Right ventricle myocardium superior (tissue), 1 donor: Measurements from ENCODE around the gene NTNG2. TPM values are rescaled to one million over a fixed set of nuclear protein-coding genes. Genes with fewer than 3 reads are reported as not detected.

Experiments
- ATAC-seq: fragments of 200-7000 bp; cut with Tn5 transposase; one replicate; pipeline ENCODE4 v1.9.1; 2020; ENCODE audit warnings: mild to moderate bottlenecking; ENCODE audit not compliant: poor library complexity
- DNase-seq: peaks from one replicate; pipeline ENCODE4 v3.0.0-alpha.2; 2020
- intact Hi-C: fragments of 100-400 bp; cut with DNase I; formaldehyde crosslinking; loops from one replicate; pipeline ENCODE4 v1.11.2; 2022
- total RNA-seq: library from RNA; stranded (reverse); fragmentation: NEBNext Ultra II Directional; extraction: Animal tissue kit (Norgen Biotek cat#: 25700); gene quantifications from one replicate; pipeline ENCODE4 v1.2.1, GENCODE V29; 2021
- donor health status: DM: no; HTN: yes; CAD: no; lungs with severe emphysema.

Gene NTNG2
- total RNA-seq, 1 donor from 2014 or later: 1.8 TPM

- no peak for ATAC-seq
- no peak for DNase-seq
- intact Hi-C loops: no loop called here
These were observed 4.7 kb downstream of the NTNG2 start for GRCh38 chr9:132166599-132166998.

- intact Hi-C loops: no loop called here
- DNase-seq: no peak
- ATAC-seq: no peak
These were observed 5.3 kb downstream of the NTNG2 start for GRCh38 chr9:132167192-132167591.

- intact Hi-C loops: no loop called here
- DNase-seq (no peak), ATAC-seq (no peak)
These were observed 6.5 kb downstream of the NTNG2 start for GRCh38 chr9:132168347-132168746.

- no peak for ATAC-seq
- intact Hi-C loops: no loop called here
- no peak for DNase-seq
These were observed 7.0 kb downstream of the NTNG2 start for GRCh38 chr9:132168851-132169250.

- DNase-seq: peak; percentile 67
- intact Hi-C loops: loop anchor here (5.0 kb wide), 1 partner anchor 67 kb away; no protein-coding TSS in a partner anchor
- peak; percentile 69 for ATAC-seq
These were observed 8.0 kb downstream of the NTNG2 start for GRCh38 chr9:132169672-132170392.

- DNase-seq: no peak
- ATAC-seq: no peak
- intact Hi-C loops: loop anchor here (5.0 kb wide), 1 partner anchor 66 kb away; no protein-coding TSS in a partner anchor
These were observed 9.8 kb downstream of the NTNG2 start for GRCh38 chr9:132171702-132172101.

- intact Hi-C loops: loop anchor here (5.0 kb wide), 1 partner anchor 65 kb away; no protein-coding TSS in a partner anchor
- no peak for DNase-seq
These were observed 10.3 kb downstream of the NTNG2 start for GRCh38 chr9:132172185-132172584.

GRCh38 chr9:132175431-132175830, 13.6 kb downstream of the NTNG2 start:
- no peak for ATAC-seq
- intact Hi-C loops: no loop called here
- no peak for DNase-seq

More at GRCh38 chr9:132172185-132172584, 10.3 kb downstream of the NTNG2 start:
- ATAC-seq: no peak

GRCh38 chr9:132176338-132176737, 14.5 kb downstream of the NTNG2 start:
- intact Hi-C loops: no loop called here
- ATAC-seq (no peak), DNase-seq (no peak)

- intact Hi-C loops: no loop called here
- ATAC-seq: peak; percentile 82
- DNase-seq: peak; percentile 56
These were observed 20.0 kb downstream of the NTNG2 start for GRCh38 chr9:132181796-132182313.

- DNase-seq: no peak
These were observed 20.6 kb downstream of the NTNG2 start for GRCh38 chr9:132182314-132183091.

GRCh38 chr9:132183134-132183533, 21.3 kb downstream of the NTNG2 start:
- intact Hi-C loops: no loop called here
- ATAC-seq: no peak

More at GRCh38 chr9:132182314-132183091, 20.6 kb downstream of the NTNG2 start:
- intact Hi-C loops: no loop called here
- ATAC-seq: peak; percentile 76

GRCh38 chr9:132183715-132184114, 21.9 kb downstream of the NTNG2 start:
- DNase-seq (no peak), ATAC-seq (no peak)
- intact Hi-C loops: no loop called here

More at GRCh38 chr9:132183134-132183533, 21.3 kb downstream of the NTNG2 start:
- no peak for DNase-seq

- intact Hi-C loops: no loop called here
- ATAC-seq (no peak), DNase-seq (no peak)
These were observed 22.3 kb downstream of the NTNG2 start for GRCh38 chr9:132184124-132184523.

GRCh38 chr9:132185073-132186009, 23.5 kb downstream of the NTNG2 start:
- DNase-seq: no peak
- intact Hi-C loops: no loop called here
- no peak for ATAC-seq

GRCh38 chr9:132187121-132187620, 25.3 kb downstream of the NTNG2 start:
- intact Hi-C loops: no loop called here
- ATAC-seq (no peak), DNase-seq (no peak)

GRCh38 chr9:132190966-132191365, 29.1 kb downstream of the NTNG2 start:
- DNase-seq (no peak), ATAC-seq (no peak)
- intact Hi-C loops: no loop called here

GRCh38 chr9:132192728-132193127, 30.9 kb downstream of the NTNG2 start:
- DNase-seq: no peak
- intact Hi-C loops: no loop called here

More at GRCh38 chr9:132192728-132193127, 30.9 kb downstream of the NTNG2 start:
- ATAC-seq: no peak
